ENCODE results near the gene WDR31. TPM values are rescaled to one million over a fixed set of nuclear protein-coding genes. Genes with fewer than 3 reads are reported as not detected.
"Not testable (repeated sequence)": the region's sequence is repeated elsewhere in the genome, so short reads cannot be mapped to it uniquely, and the experiment has no call there.

WDR31 gene
- total RNA-seq, 1 donor from 2014 or later, result 1.7 TPM

DNA sequence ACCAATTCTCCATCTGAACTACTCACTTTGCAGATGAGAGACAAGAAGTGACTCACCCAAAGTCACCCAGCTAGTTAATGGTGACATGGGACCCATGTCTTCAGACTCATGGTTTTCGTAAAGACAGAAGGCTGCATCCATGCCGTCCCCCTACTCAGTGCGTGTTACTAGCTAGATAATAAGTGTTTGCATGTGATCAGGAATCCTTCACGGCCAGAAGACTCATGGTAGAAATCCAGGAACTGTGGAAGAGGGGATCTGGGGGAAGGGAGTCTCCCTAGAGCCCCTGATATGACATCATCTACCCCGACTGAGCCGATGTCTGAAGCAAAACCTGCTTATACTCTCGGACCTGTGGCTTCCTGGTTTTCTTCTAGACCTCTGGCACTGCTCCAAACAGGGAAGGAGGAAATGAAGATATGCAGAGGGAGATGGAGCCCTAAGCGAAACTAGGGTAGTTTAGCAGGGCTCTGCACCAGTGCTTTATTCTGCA is 40.2 kb downstream of the WDR31 start:
- no peaks in the 10 kb centered on the region for H3K9me3 Mint-ChIP-seq (ENCODE audit: low read depth)
- H3K27ac Mint-ChIP-seq (ENCODE audit: unreplicated experiment), result no peak overlapping the region
- no peak for DNase-seq (ENCODE audit: low spot score)
- H3K4me1 Mint-ChIP-seq (ENCODE audit: low read depth), result no peaks in the 10 kb centered on the region
- H3K4me3 Mint-ChIP-seq (ENCODE audit: unreplicated experiment), result no peak overlapping the region
- TF ChIP-seq, protein P1, sequence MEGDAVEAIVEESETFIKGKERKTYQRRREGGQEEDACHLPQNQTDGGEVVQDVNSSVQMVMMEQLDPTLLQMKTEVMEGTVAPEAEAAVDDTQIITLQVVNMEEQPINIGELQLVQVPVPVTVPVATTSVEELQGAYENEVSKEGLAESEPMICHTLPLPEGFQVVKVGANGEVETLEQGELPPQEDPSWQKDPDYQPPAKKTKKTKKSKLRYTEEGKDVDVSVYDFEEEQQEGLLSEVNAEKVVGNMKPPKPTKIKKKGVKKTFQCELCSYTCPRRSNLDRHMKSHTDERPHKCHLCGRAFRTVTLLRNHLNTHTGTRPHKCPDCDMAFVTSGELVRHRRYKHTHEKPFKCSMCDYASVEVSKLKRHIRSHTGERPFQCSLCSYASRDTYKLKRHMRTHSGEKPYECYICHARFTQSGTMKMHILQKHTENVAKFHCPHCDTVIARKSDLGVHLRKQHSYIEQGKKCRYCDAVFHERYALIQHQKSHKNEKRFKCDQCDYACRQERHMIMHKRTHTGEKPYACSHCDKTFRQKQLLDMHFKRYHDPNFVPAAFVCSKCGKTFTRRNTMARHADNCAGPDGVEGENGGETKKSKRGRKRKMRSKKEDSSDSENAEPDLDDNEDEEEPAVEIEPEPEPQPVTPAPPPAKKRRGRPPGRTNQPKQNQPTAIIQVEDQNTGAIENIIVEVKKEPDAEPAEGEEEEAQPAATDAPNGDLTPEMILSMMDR (IDR thresholded peaks at IDR 0.05), result no peak
- H3K27me3 Mint-ChIP-seq (ENCODE audit: low read depth), result peaks cover 12% of the 10 kb centered on the region
- no peaks in the 10 kb centered on the region for H3K36me3 Mint-ChIP-seq (ENCODE audit: low read depth)

- Mint-ChIP-seq H3K27me3 (ENCODE audit: low read depth) (peaks cover 12% of the 10 kb centered on the region), H3K4me3 (ENCODE audit: unreplicated experiment) (no peak overlapping the region), H3K4me1 (ENCODE audit: low read depth) (no peaks in the 10 kb centered on the region), H3K27ac (ENCODE audit: unreplicated experiment) (no peak overlapping the region), H3K9me3 (ENCODE audit: low read depth) (no peaks in the 10 kb centered on the region), H3K36me3 (ENCODE audit: low read depth) (no peaks in the 10 kb centered on the region)
- TF ChIP-seq, protein P1 (IDR thresholded peaks at IDR 0.05), result no peak
- no peak for DNase-seq (ENCODE audit: low spot score)
Measured at GRCh38 chr9:113298924-113299770, 40.9 kb downstream of the WDR31 start.

DNA sequence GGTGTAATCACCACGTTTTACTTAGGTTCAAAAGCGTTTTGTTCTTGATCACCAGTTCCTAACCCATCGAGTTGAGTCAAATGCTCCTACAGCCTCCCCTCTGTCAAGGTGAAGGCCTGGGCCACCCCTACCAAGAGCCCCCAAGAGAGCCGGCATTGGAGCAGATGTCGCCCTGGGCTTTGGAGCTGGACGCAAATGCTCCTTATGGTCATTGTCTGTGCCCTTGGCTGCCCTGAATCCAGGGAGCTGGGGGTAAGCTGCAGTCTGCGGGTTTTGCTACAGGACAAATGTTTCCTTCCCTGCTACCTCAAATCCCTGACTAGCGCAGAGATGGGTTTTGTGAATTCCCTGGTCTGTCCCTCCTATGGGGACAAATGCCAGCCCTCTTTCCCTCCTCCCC is 41.8 kb downstream of the WDR31 start:
- H3K27ac Mint-ChIP-seq (ENCODE audit: unreplicated experiment), result no peak overlapping the region
- TF ChIP-seq, protein P1 (IDR thresholded peaks at IDR 0.05), result no peak
- H3K36me3 Mint-ChIP-seq (ENCODE audit: low read depth), result peaks cover 2% of the 10 kb centered on the region
- H3K4me3 Mint-ChIP-seq (ENCODE audit: unreplicated experiment), result no peak overlapping the region
- peaks cover 11% of the 10 kb centered on the region for H3K27me3 Mint-ChIP-seq (ENCODE audit: low read depth)
- H3K9me3 Mint-ChIP-seq (ENCODE audit: low read depth), result no peaks in the 10 kb centered on the region
- no peaks in the 10 kb centered on the region for H3K4me1 Mint-ChIP-seq (ENCODE audit: low read depth)
- DNase-seq (ENCODE audit: low spot score), result no peak

DNA sequence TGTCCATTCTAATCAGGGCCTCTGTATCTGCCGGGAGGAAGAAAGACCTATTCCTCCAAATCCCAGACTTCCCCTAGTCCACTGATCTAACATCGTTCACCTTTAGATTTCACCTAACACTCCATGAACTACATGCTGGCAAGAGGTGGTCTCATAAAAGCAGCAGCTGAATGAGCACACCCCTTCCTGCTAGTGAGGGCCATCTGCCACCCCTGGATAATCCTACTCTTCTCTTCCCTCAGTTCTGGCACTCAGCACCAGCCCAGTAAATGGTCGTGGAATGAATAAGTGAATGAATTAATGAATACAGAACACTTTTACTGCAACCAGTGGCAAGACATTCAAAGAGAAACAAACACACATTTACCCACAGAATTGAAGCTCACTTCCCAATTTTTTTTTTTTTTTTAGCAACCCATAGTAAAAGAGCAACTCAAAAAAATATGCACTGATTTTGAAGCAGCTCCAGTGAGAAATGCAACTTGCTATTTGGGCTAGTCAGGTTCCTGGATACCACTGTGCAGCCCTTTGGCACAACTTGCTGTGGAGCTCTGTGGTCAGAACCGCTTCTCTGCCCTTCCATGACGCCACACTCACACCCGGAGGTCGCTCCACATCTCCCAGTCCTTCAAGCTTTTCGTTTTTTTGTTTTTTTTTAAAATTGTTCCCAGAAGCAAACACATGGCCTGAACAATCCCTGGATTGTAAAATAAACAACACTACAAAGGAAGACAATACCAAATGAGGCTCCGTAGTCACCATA is 43.1 kb downstream of the WDR31 start:
- Mint-ChIP-seq H3K27ac (ENCODE audit: unreplicated experiment) (no peak overlapping the region), H3K9me3 (ENCODE audit: low read depth) (no peaks in the 10 kb centered on the region), H3K27me3 (ENCODE audit: low read depth) (peaks cover under 1% of the 10 kb centered on the region), H3K36me3 (ENCODE audit: low read depth) (peaks cover 9% of the 10 kb centered on the region), H3K4me3 (ENCODE audit: unreplicated experiment) (no peak overlapping the region), H3K4me1 (ENCODE audit: low read depth) (no peaks in the 10 kb centered on the region)
- TF ChIP-seq, protein P1 (IDR thresholded peaks at IDR 0.05), result no peak
- DNase-seq (ENCODE audit: low spot score), result no peak

GRCh38 chr9:113296247-113296646 is 43.8 kb downstream of the WDR31 start:
- not testable (repeated sequence) for DNase-seq (ENCODE audit: low spot score); H3K4me1 Mint-ChIP-seq (ENCODE audit: low read depth); H3K4me3 Mint-ChIP-seq (ENCODE audit: unreplicated experiment); H3K27ac Mint-ChIP-seq (ENCODE audit: unreplicated experiment); H3K9me3 Mint-ChIP-seq (ENCODE audit: low read depth); H3K27me3 Mint-ChIP-seq (ENCODE audit: low read depth)
- peaks cover 15% of the 10 kb centered on the region for H3K36me3 Mint-ChIP-seq (ENCODE audit: low read depth)

Measured in chondrocyte (in vitro differentiated cells).